WTC11 (cell line): ENCODE measurements around the gene SPN. TPM values are rescaled to one million over a fixed set of nuclear protein-coding genes. Genes with fewer than 3 reads are reported as not detected.
"Not testable (repeated sequence)": the region's sequence is repeated elsewhere in the genome, so short reads cannot be mapped to it uniquely, and the experiment has no call there.

ENCODE experiments used
- ATAC-seq: fragments of 200-7000 bp; cut with Tn5 transposase; 2 replicates; pipeline ENCODE4 v1.10.0; 2021; ENCODE audit warnings: mild to moderate bottlenecking, moderate library complexity
- CTCF ChIA-PET: fragments of 300-600 bp; sonication (Branson Sonifier 250); formaldehyde crosslinking; loops from one replicate; lab custom pipeline; 2021; ENCODE audit warnings: antibody characterized with exemption; lab: Charles Lee
- POLR2A ChIA-PET: fragments of 350-600 bp; sonication (Branson Sonifier 250); formaldehyde crosslinking; loops from one replicate; lab custom pipeline; 2021; ENCODE audit warnings: antibody characterized with exemption; lab: Charles Lee
- DNase-seq: peaks from one replicate; pipeline ENCODE4 v3.0.0; 2021; ENCODE audit warnings: low spot score
- H3K27ac Mint-ChIP-seq: 2 replicates; pipeline ENCODE4 v1.8.0; 2021; ENCODE audit warnings: mixed read lengths
- H3K27me3 Mint-ChIP-seq: 2 replicates; pipeline ENCODE4 v1.8.0; 2021; ENCODE audit warnings: low read depth, mild to moderate bottlenecking, moderate library complexity, mixed read lengths
- H3K36me3 Mint-ChIP-seq: 2 replicates; pipeline ENCODE4 v1.8.0; 2021; ENCODE audit warnings: mixed read lengths
- H3K4me1 Mint-ChIP-seq: 2 replicates; pipeline ENCODE4 v1.8.0; 2022; ENCODE audit warnings: mixed read lengths
- H3K4me3 Mint-ChIP-seq: 2 replicates; pipeline ENCODE4 v1.8.0; 2021; ENCODE audit warnings: mild to moderate bottlenecking, moderate library complexity, mixed read lengths
- H3K9me3 Mint-ChIP-seq: 2 replicates; pipeline ENCODE4 v1.8.0; 2021; ENCODE audit warnings: mixed read lengths
- CREB1 ChIP-seq: sonication (generic); formaldehyde crosslinking; IDR thresholded peaks from 2 replicates; pipeline ENCODE4 v1.8.0; 2023; ENCODE audit warnings: mild to moderate bottlenecking, missing genetic modification reagents
- ELF4 ChIP-seq: sonication (generic); formaldehyde crosslinking; IDR thresholded peaks from 2 replicates; pipeline ENCODE4 v1.8.1; 2022; ENCODE audit warnings: low read depth, mild to moderate bottlenecking, moderate library complexity, missing genetic modification reagents
- JUN ChIP-seq: sonication (generic); formaldehyde crosslinking; IDR thresholded peaks from 2 replicates; pipeline ENCODE4 v1.8.0; 2023; ENCODE audit warnings: mild to moderate bottlenecking, missing genetic modification reagents
- MXD4 ChIP-seq: fragments of 250-450 bp; sonication (Bioruptor Pico); IDR thresholded peaks from 2 replicates; pipeline ENCODE4 v1.8.0; 2021; ENCODE audit warnings: mild to moderate bottlenecking, moderate library complexity, borderline replicate concordance
- NFE2L1 ChIP-seq: sonication (generic); formaldehyde crosslinking; IDR thresholded peaks from 2 replicates; pipeline ENCODE4 v1.8.1; 2023; ENCODE audit warnings: missing genetic modification reagents
- NR3C1 ChIP-seq: sonication (generic); formaldehyde crosslinking; conservative IDR thresholded peaks from 2 replicates; pipeline ENCODE4 v1.8.1; 2023; ENCODE audit warnings: low read depth, mild to moderate bottlenecking, missing genetic modification reagents
- OVOL2 ChIP-seq: fragments of 250-450 bp; sonication (Bioruptor Pico); IDR thresholded peaks from 2 replicates; pipeline ENCODE4 v1.9.0; 2021; ENCODE audit warnings: mild to moderate bottlenecking, borderline replicate concordance
- PRRX2 ChIP-seq: fragments of 250-450 bp; sonication (Bioruptor Pico); IDR thresholded peaks from 2 replicates; pipeline ENCODE4 v1.8.0; 2021; ENCODE audit warnings: mild to moderate bottlenecking
- ZNF263 ChIP-seq: sonication (generic); formaldehyde crosslinking; IDR thresholded peaks from 2 replicates; pipeline ENCODE4 v1.8.1; 2022; ENCODE audit warnings: low read depth, mild to moderate bottlenecking, moderate library complexity, missing genetic modification reagents
- total RNA-seq: library from RNA; stranded (reverse); gene quantifications from 3 replicates; pipeline ENCODE4 v1.2.3, GENCODE V29; 2021
- TF ChIP-seq, protein P1 (sequence below): sonication (generic); formaldehyde crosslinking; IDR thresholded peaks from 2 replicates; pipeline ENCODE4 v1.8.1; 2022; ENCODE audit warnings: missing genetic modification reagents, borderline replicate concordance
- TF ChIP-seq, protein P2 (sequence below): sonication (generic); formaldehyde crosslinking; conservative IDR thresholded peaks from 2 replicates; pipeline ENCODE4 v1.8.1; 2023; ENCODE audit warnings: mild to moderate bottlenecking, low read depth, missing genetic modification reagents, moderate library complexity
- TF ChIP-seq, protein P3 (sequence below): sonication (generic); formaldehyde crosslinking; IDR thresholded peaks from 2 replicates; pipeline ENCODE4 v1.8.1; 2023; ENCODE audit warnings: mild to moderate bottlenecking, missing genetic modification reagents
- TF ChIP-seq, protein P4 (sequence below): fragments of 250-450 bp; sonication (Bioruptor Pico); IDR thresholded peaks from 2 replicates; pipeline ENCODE4 v2.1.2; 2022; ENCODE audit warnings: mild to moderate bottlenecking, moderate library complexity
- TF ChIP-seq, protein P5 (sequence below): sonication (generic); formaldehyde crosslinking; IDR thresholded peaks from 2 replicates; pipeline ENCODE4 v1.8.1; 2023; ENCODE audit warnings: mild to moderate bottlenecking, missing genetic modification reagents
- TF ChIP-seq, protein P6 (sequence below): sonication (generic); formaldehyde crosslinking; IDR thresholded peaks from 2 replicates; pipeline ENCODE4 v1.8.1; 2023; ENCODE audit warnings: mild to moderate bottlenecking, missing genetic modification reagents, borderline replicate concordance

Gene SPN
- total RNA-seq, 1 experiment from 2014 or later: 2.3 TPM

DNA sequence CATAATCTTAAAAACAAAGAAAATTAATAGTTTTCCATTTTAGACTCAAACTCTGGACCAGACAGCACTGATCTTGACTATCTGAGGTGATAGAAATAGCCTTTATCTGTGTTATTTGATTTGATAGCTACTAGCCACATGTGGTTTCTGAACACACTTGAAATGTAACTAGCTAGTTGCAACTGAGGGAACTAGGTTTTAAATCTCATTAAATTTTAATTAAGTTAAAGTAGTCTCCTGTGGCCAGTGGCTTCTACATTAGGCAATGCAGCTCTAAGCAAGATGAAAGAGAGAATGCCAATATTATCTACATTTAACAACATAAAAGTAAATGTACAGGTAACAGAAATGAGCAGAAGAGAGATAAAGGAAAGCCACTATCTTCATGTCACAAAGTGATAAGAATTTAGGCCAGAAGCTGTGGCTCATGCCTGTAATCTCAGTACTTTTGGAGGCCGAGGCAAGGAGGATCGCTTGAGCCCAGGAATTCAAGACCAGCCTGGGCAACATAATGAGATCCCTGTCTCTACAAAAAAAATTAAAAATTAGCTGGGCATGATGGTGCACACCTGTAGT is 11.2 kb upstream of the SPN start (continued):
- TF ChIP-seq, protein P1, sequence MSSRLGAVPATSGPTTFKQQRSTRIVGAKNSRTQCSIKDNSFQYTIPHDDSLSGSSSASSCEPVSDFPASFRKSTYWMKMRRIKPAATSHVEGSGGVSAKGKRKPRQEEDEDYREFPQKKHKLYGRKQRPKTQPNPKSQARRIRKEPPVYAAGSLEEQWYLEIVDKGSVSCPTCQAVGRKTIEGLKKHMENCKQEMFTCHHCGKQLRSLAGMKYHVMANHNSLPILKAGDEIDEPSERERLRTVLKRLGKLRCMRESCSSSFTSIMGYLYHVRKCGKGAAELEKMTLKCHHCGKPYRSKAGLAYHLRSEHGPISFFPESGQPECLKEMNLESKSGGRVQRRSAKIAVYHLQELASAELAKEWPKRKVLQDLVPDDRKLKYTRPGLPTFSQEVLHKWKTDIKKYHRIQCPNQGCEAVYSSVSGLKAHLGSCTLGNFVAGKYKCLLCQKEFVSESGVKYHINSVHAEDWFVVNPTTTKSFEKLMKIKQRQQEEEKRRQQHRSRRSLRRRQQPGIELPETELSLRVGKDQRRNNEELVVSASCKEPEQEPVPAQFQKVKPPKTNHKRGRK (CRISPR knock-in tag): no peak
- TF ChIP-seq NFE2L1 (CRISPR knock-in tag) (no peak), ZNF263 (CRISPR knock-in tag) (no peak), CREB1 (CRISPR knock-in tag) (no peak), PRRX2 (CRISPR knock-in tag) (no peak), OVOL2 (CRISPR knock-in tag) (no peak)
- TF ChIP-seq, protein P2, sequence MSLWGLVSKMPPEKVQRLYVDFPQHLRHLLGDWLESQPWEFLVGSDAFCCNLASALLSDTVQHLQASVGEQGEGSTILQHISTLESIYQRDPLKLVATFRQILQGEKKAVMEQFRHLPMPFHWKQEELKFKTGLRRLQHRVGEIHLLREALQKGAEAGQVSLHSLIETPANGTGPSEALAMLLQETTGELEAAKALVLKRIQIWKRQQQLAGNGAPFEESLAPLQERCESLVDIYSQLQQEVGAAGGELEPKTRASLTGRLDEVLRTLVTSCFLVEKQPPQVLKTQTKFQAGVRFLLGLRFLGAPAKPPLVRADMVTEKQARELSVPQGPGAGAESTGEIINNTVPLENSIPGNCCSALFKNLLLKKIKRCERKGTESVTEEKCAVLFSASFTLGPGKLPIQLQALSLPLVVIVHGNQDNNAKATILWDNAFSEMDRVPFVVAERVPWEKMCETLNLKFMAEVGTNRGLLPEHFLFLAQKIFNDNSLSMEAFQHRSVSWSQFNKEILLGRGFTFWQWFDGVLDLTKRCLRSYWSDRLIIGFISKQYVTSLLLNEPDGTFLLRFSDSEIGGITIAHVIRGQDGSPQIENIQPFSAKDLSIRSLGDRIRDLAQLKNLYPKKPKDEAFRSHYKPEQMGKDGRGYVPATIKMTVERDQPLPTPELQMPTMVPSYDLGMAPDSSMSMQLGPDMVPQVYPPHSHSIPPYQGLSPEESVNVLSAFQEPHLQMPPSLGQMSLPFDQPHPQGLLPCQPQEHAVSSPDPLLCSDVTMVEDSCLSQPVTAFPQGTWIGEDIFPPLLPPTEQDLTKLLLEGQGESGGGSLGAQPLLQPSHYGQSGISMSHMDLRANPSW (CRISPR knock-in tag): no peak
- TF ChIP-seq, protein P3, sequence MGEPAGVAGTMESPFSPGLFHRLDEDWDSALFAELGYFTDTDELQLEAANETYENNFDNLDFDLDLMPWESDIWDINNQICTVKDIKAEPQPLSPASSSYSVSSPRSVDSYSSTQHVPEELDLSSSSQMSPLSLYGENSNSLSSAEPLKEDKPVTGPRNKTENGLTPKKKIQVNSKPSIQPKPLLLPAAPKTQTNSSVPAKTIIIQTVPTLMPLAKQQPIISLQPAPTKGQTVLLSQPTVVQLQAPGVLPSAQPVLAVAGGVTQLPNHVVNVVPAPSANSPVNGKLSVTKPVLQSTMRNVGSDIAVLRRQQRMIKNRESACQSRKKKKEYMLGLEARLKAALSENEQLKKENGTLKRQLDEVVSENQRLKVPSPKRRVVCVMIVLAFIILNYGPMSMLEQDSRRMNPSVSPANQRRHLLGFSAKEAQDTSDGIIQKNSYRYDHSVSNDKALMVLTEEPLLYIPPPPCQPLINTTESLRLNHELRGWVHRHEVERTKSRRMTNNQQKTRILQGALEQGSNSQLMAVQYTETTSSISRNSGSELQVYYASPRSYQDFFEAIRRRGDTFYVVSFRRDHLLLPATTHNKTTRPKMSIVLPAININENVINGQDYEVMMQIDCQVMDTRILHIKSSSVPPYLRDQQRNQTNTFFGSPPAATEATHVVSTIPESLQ (CRISPR knock-in tag): no peak
- TF ChIP-seq, all 79 proteins: peak for 0

DNA sequence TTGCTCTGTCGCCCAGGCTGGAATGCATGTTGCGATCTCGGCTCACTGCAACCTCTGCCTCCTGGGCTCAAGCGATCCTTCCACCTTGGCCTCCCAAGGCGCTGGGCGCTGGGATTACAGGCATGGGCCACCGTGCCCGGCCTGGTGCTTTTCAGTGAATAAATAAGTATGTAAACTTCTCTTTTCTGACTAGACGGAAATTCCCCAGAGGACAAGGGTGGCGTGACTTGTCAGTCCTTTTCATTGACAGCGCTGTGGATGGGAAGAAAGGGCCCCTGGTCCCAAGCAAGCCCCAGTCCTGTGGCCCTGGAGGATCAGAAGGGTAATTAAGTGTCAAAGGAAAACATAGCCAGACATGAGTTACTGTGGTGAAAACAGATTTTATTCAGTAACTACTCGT is 9.6 kb upstream of the SPN start:
- TF ChIP-seq ELF4 (CRISPR knock-in tag) (no peak), MXD4 (no peak), JUN (CRISPR knock-in tag) (no peak), PRRX2 (CRISPR knock-in tag) (no peak), NR3C1 (CRISPR knock-in tag) (no peak)
- TF ChIP-seq, protein P4, sequence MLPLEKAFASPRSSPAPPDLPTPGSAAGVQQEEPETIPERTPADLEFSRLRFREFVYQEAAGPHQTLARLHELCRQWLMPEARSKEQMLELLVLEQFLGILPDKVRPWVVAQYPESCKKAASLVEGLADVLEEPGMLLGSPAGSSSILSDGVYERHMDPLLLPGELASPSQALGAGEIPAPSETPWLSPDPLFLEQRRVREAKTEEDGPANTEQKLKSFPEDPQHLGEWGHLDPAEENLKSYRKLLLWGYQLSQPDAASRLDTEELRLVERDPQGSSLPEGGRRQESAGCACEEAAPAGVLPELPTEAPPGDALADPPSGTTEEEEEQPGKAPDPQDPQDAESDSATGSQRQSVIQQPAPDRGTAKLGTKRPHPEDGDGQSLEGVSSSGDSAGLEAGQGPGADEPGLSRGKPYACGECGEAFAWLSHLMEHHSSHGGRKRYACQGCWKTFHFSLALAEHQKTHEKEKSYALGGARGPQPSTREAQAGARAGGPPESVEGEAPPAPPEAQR (CRISPR knock-in tag): no peak
- TF ChIP-seq, protein P5, sequence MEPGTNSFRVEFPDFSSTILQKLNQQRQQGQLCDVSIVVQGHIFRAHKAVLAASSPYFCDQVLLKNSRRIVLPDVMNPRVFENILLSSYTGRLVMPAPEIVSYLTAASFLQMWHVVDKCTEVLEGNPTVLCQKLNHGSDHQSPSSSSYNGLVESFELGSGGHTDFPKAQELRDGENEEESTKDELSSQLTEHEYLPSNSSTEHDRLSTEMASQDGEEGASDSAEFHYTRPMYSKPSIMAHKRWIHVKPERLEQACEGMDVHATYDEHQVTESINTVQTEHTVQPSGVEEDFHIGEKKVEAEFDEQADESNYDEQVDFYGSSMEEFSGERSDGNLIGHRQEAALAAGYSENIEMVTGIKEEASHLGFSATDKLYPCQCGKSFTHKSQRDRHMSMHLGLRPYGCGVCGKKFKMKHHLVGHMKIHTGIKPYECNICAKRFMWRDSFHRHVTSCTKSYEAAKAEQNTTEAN (CRISPR knock-in tag): no peak
- TF ChIP-seq, protein P6, sequence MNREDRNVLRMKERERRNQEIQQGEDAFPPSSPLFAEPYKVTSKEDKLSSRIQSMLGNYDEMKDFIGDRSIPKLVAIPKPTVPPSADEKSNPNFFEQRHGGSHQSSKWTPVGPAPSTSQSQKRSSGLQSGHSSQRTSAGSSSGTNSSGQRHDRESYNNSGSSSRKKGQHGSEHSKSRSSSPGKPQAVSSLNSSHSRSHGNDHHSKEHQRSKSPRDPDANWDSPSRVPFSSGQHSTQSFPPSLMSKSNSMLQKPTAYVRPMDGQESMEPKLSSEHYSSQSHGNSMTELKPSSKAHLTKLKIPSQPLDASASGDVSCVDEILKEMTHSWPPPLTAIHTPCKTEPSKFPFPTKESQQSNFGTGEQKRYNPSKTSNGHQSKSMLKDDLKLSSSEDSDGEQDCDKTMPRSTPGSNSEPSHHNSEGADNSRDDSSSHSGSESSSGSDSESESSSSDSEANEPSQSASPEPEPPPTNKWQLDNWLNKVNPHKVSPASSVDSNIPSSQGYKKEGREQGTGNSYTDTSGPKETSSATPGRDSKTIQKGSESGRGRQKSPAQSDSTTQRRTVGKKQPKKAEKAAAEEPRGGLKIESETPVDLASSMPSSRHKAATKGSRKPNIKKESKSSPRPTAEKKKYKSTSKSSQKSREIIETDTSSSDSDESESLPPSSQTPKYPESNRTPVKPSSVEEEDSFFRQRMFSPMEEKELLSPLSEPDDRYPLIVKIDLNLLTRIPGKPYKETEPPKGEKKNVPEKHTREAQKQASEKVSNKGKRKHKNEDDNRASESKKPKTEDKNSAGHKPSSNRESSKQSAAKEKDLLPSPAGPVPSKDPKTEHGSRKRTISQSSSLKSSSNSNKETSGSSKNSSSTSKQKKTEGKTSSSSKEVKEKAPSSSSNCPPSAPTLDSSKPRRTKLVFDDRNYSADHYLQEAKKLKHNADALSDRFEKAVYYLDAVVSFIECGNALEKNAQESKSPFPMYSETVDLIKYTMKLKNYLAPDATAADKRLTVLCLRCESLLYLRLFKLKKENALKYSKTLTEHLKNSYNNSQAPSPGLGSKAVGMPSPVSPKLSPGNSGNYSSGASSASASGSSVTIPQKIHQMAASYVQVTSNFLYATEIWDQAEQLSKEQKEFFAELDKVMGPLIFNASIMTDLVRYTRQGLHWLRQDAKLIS (CRISPR knock-in tag): no peak
- TF ChIP-seq, protein P1 (CRISPR knock-in tag): no peak
- ChIA-PET POLR2A (interaction anchor here (0.9 kb wide), 1 partner anchor 25 kb away, joined by 4 read pairs; the partner anchor contains the start of gene QPRT), CTCF (interaction anchor here (0.6 kb wide), 1 partner anchor 38 kb away, joined by 3 read pairs; no protein-coding TSS in a partner anchor)
- ATAC-seq (no peak), DNase-seq (no peak)
- Mint-ChIP-seq H3K4me1 (peaks cover 13% of the 10 kb centered on the region), H3K9me3 (no peaks in the 10 kb centered on the region), H3K27me3 (no peaks in the 10 kb centered on the region), H3K27ac (peak overlapping the region; percentile 88; the same call in 1 of the 2 replicates), H3K4me3 (no peak overlapping the region), H3K36me3 (no peaks in the 10 kb centered on the region)

DNA sequence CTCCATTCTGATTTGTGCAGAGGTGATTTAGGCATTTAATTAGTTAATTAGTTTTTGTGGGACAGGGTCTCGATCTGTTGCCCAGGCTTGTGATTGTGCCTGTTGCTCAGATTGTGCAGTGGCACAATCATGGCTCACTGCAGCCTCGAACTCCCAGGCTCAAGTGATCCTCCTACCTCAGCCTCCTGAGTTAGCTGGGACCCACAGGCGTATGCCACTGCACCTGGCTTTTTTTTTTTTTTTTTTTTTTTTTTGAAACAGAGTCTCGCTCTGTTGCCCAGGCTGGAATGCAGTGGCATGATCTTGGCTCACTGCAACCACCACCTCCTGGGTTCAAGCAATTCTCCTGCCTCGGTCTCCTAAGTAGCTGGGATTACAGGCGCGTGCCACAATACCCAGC is 9.2 kb upstream of the SPN start:
- peaks cover 13% of the 10 kb centered on the region for H3K4me1 Mint-ChIP-seq
- H3K4me3 Mint-ChIP-seq, DNase-seq, H3K9me3 Mint-ChIP-seq, ATAC-seq, H3K27me3 Mint-ChIP-seq, CTCF ChIA-PET, H3K27ac Mint-ChIP-seq, H3K36me3 Mint-ChIP-seq: not testable (repeated sequence)
- POLR2A ChIA-PET: interaction anchor here (0.9 kb wide), 1 partner anchor 25 kb away, joined by 4 read pairs; the partner anchor contains the start of gene QPRT
